ENCODE data around the gene CERT1.
"Not testable (repeated sequence)": the region's sequence is repeated elsewhere in the genome, so short reads cannot be mapped to it uniquely, and the experiment has no call there.

Gene CERT1

GRCh38 chr5:75341934-75342333, 169.5 kb downstream of the CERT1 start:
- DNase-seq, result no peak

GRCh38 chr5:75340714-75341478, 170.5 kb downstream of the CERT1 start:
- no peak for DNase-seq

- no peak for DNase-seq
These were observed 173.0 kb downstream of the CERT1 start for GRCh38 chr5:75338408-75338807.

- DNase-seq, result no peak
These were observed 173.9 kb downstream of the CERT1 start for GRCh38 chr5:75337366-75338021.

GRCh38 chr5:75336615-75337336, 174.7 kb downstream of the CERT1 start, which contains the start of gene HMGCR:
Gene HMGCR, plus strand, starts transcription at chr5:75337220. Its CDS starts 5,386 bp downstream, at chr5:75342606.
- peak; percentile 95 for DNase-seq

- DNase-seq, result peak; percentile 21
These were observed 175.3 kb downstream of the CERT1 start for GRCh38 chr5:75335952-75336614.

- DNase-seq, result no peak
These were observed 175.9 kb downstream of the CERT1 start for GRCh38 chr5:75335486-75335885.

- not testable (repeated sequence) for DNase-seq
These were observed 177.0 kb downstream of the CERT1 start for GRCh38 chr5:75334413-75334812.

- DNase-seq, result not testable (repeated sequence)
These were observed 177.7 kb downstream of the CERT1 start for GRCh38 chr5:75333759-75334158.

GRCh38 chr5:75331095-75332090, 180.0 kb downstream of the CERT1 start:
- no peak for DNase-seq

GRCh38 chr5:75330404-75330803, 181.0 kb downstream of the CERT1 start:
- no peak for DNase-seq
